ENCODE results near the gene DHDH. TPM values are rescaled to one million over a fixed set of nuclear protein-coding genes. Genes with fewer than 3 reads are reported as not detected.
A peak's percentile ranks its signal among the peaks of the same experiment; 100 is the strongest.

Gene DHDH
- total RNA-seq, 4 donors from 2014 or later = 0.95 to 2.9 TPM; not detected in 2

DNA sequence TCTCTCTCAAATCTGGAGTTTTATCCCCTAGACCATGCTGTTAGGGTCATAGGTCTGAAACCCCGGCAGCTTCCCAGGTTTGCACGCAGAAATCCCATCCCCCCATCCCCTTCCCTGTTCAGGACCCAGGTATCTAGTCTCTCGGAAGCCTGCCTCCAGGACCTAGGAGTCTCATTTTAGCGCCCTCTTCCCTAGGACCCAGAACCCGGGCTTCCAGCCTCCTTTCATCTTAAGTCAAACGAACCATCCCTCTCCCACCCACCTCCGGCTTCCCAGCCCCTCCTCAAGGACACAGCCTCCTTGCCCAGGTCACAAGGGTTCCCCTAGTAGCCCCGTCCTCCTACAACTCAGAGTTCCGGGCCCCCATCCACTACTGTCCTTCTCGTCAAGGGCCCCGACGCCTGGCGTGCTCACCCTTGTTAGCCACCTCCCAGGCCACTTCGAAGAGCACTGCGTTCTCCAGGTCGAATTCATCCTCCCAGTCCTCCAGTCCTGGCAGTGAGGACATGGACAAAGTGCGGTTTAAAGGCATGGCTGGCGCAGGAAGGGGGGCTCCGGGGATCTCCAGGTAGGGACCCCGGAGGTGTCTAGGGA, 59.2 kb downstream of the DHDH start:
- Histone ChIP-seq H3K4me1 (peaks cover 31 to 51% (median 32%) of the 10 kb centered on the region in 3 donors), H3K9me3 (no peaks in the 10 kb centered on the region), H3K27me3 (no peaks in the 10 kb centered on the region), H3K4me3 (peak overlapping the region; percentile 53 to 83 (median 78)), H3K36me3 (peaks cover 12 to 38% (median 12%) of the 10 kb centered on the region in 3 donors), H3K27ac (peak overlapping the region; percentile 90 to 97 (median 97))
- no peak for TF ChIP-seq POLR2A (IDR thresholded peaks at IDR 0.05)
- TF ChIP-seq, protein P1, sequence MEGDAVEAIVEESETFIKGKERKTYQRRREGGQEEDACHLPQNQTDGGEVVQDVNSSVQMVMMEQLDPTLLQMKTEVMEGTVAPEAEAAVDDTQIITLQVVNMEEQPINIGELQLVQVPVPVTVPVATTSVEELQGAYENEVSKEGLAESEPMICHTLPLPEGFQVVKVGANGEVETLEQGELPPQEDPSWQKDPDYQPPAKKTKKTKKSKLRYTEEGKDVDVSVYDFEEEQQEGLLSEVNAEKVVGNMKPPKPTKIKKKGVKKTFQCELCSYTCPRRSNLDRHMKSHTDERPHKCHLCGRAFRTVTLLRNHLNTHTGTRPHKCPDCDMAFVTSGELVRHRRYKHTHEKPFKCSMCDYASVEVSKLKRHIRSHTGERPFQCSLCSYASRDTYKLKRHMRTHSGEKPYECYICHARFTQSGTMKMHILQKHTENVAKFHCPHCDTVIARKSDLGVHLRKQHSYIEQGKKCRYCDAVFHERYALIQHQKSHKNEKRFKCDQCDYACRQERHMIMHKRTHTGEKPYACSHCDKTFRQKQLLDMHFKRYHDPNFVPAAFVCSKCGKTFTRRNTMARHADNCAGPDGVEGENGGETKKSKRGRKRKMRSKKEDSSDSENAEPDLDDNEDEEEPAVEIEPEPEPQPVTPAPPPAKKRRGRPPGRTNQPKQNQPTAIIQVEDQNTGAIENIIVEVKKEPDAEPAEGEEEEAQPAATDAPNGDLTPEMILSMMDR (IDR thresholded peaks at IDR 0.05) = no peak
- WGBS, 2 donors = 0 to 3% methylated on average over 5 to 15 of the region's 20 CpGs
- DNase-seq = no peak
- intact Hi-C loops (cut with DNase I) = no loop called here

DNA sequence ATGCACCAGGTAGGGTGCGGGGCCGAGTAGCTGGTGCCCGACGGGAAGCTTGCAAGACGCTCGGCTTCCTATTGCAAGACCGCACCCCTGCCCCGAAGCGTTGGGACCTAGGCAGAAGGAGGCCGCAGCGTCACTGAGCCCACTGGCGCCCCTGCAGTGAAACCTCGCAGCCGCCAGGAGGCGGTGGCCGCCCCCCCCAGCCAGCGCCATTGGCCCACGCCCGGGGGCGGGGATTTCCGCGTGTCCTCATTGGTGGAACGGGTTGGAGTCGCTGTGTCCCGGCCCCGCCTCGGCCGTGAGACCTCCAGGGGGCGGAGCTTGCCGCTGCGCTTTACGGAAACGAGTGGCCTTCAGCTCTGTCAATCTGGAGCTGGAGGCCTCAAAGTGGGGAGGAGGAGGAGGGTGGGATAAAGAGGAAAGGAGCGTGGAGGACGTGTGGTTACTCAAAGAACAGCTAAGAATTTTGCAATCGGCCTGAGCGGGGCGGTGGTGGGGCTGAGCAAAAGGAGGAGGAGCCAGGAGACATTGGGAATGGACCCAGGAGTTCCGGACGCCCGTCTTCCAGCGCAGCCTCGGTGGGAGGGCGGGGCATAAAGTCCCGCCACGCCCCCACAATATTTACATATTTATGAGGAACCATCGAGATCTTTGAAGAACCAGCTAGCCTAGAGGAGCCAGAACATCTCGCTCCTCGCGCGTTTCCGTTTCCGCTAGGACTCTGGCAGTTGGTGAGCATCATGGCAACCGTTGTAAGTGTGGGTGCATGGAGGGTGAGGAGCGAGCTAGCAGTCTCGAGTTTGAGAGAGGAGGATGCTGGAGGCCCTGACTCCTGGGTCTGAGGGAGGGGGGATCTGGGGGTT, 59.9 kb downstream of the DHDH start, which contains the start of the genes GYS1 and RUVBL2:
Gene GYS1, minus strand, starts transcription at position 135 of the 860 bp plus-strand sequence. CDS start 197 bp downstream, outside the sequence.
Gene RUVBL2, plus strand, starts transcription at position 713 of the 860 bp plus-strand sequence. Its CDS starts 25 bp downstream, at position 738.
- peaks cover 31 to 51% (median 32%) of the 10 kb centered on the region in 3 donors for H3K4me1 ChIP-seq
- H3K9me3 ChIP-seq = no peaks in the 10 kb centered on the region
- TF ChIP-seq POLR2A (IDR thresholded peaks at IDR 0.05) = peak in 3 of 4 donors; percentile 38 to 95 (median 93)
- TF ChIP-seq, protein P1 (IDR thresholded peaks at IDR 0.05) = peak; percentile 96 to 100 (median 99)
- intact Hi-C loops (cut with DNase I) = no loop called here
- H3K4me3 ChIP-seq = peak within 1 kb of the TSS; percentile 53 to 83 (median 78)
- H3K27ac ChIP-seq = peak within 1 kb of the TSS; percentile 90 to 97 (median 97)
- peaks cover 6 to 30% (median 8%) of the 10 kb centered on the region in 3 donors for H3K36me3 ChIP-seq
- no peaks in the 10 kb centered on the region for H3K27me3 ChIP-seq
- WGBS, 2 donors = 0% methylated on average over 6 to 33 of the region's 56 CpGs
- DNase-seq = peak; percentile 97

DNA sequence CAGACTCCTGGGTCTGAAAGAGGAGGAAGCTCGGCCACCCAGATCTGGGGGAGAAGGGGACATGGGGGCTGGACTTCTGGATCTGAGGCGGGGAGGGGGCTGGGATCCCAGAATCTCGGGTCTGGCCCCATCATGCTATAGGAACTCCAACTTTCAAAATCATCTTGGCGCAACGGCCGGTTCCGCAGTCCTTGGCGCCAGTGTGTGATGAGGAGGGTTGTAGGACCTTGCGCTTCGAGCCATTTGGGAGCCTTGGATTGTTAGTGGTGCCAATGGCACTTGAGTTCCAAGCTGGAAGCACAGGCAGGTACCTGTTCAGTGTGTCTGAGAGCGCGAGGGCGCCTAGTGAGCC, 60.5 kb downstream of the DHDH start:
- DNase-seq = no peak
- Histone ChIP-seq H3K4me1 (peaks cover 31 to 51% (median 32%) of the 10 kb centered on the region in 3 donors), H3K9me3 (no peaks in the 10 kb centered on the region), H3K27ac (peak overlapping the region; percentile 90 to 97 (median 97)), H3K27me3 (no peaks in the 10 kb centered on the region), H3K4me3 (peak overlapping the region; percentile 53 to 83 (median 78)), H3K36me3 (peaks cover 0 to 24% (median 2%) of the 10 kb centered on the region in 3 donors)
- TF ChIP-seq, protein P1 (IDR thresholded peaks at IDR 0.05) = no peak
- TF ChIP-seq POLR2A (IDR thresholded peaks at IDR 0.05) = no peak
- intact Hi-C loops (cut with DNase I) = no loop called here
- WGBS, 2 donors = 0 to 1% methylated on average over 5 to 11 of the region's 13 CpGs

Small RNAs within 50 kb of the gene (small RNA-seq; reads per million reads assigned to genes)
- 0 reads per million in 4 donors for gene AC026803.1

Other genes with a start within 250 kb of the DHDH start
- gene FUT2, start 237.7 kb upstream of the DHDH start, total RNA-seq = 100 to 1,000 TPM in 1 of 4 donors, 10 to 100 TPM in 3; 12.2 to 125 (median 38.5) TPM
- gene MAMSTR, start 214.0 kb upstream of the DHDH start, total RNA-seq = 1 to 10 TPM in 1 of 4 donors, under 1 TPM in 1, not detected in 2; 0.57 to 2.0 TPM
- 1 to 10 TPM; 4.0 to 9.6 (median 6.5) TPM for gene RASIP1, start 193.1 kb upstream of the DHDH start, total RNA-seq
- gene IZUMO1, start 186.8 kb upstream of the DHDH start, total RNA-seq = 10 to 100 TPM in 1 of 4 donors, 1 to 10 TPM in 2, not detected in 1; 2.3 to 56.0 (median 5.0) TPM
- gene FUT1, start 181.1 kb upstream of the DHDH start, total RNA-seq = 1 to 10 TPM; 3.4 to 6.3 (median 4.8) TPM
- gene FGF21, start 178.2 kb upstream of the DHDH start, total RNA-seq = not detected
- gene BCAT2, start 122.7 kb upstream of the DHDH start, total RNA-seq = 10 to 100 TPM; 22.8 to 61.0 (median 42.2) TPM
- gene HSD17B14, start 97.2 kb upstream of the DHDH start, total RNA-seq = 1 to 10 TPM in 2 of 4 donors, under 1 TPM in 1, not detected in 1; 0.83 to 9.0 (median 4.8) TPM
- gene PLEKHA4, start 65.1 kb upstream of the DHDH start, total RNA-seq = 1 to 10 TPM; 2.8 to 9.0 (median 5.6) TPM
- 10 to 100 TPM; 19.3 to 41.6 (median 33.3) TPM for gene PPP1R15A, start 61.3 kb upstream of the DHDH start, total RNA-seq
- not detected for gene TULP2, start 35.0 kb upstream of the DHDH start, total RNA-seq
- 100 to 1,000 TPM in 3 of 4 donors, 10 to 100 TPM in 1; 93.5 to 186 (median 157) TPM for gene NUCB1, start 33.4 kb upstream of the DHDH start, total RNA-seq
- gene BAX, start 21.2 kb downstream of the DHDH start, total RNA-seq = 10 to 100 TPM; 38.9 to 42.8 (median 42.4) TPM
- gene FTL, start 31.6 kb downstream of the DHDH start, total RNA-seq = 1,000 to 10,000 TPM in 3 of 4 donors, 100 to 1,000 TPM in 1; 556 to 2,127 (median 1,494) TPM
- gene GYS1, start 59.6 kb downstream of the DHDH start, total RNA-seq = 10 to 100 TPM; 30.6 to 47.6 (median 39.5) TPM
- 100 to 1,000 TPM; 102 to 140 (median 119) TPM for gene RUVBL2, start 60.2 kb downstream of the DHDH start, total RNA-seq
- not detected for gene LHB, start 83.4 kb downstream of the DHDH start, total RNA-seq
- gene CGB3, start 90.6 kb downstream of the DHDH start, total RNA-seq = not detected
- gene CGB2, start 98.2 kb downstream of the DHDH start, total RNA-seq = not detected
- gene CGB1, start 103.2 kb downstream of the DHDH start, total RNA-seq = not detected
- 1 to 10 TPM in 1 of 4 donors, not detected in 3; 2.4 TPM for gene CGB5, start 110.1 kb downstream of the DHDH start, total RNA-seq
- not detected for gene CGB8, start 115.4 kb downstream of the DHDH start, total RNA-seq
- 1 to 10 TPM in 2 of 4 donors, under 1 TPM in 1, not detected in 1; 0.22 to 4.4 (median 1.7) TPM for gene CGB7, start 124.0 kb downstream of the DHDH start, total RNA-seq
- 1 to 10 TPM; 1.2 to 5.3 (median 2.0) TPM for gene NTF4, start 131.1 kb downstream of the DHDH start, total RNA-seq
- gene KCNA7, start 139.0 kb downstream of the DHDH start, total RNA-seq = not detected
- gene SNRNP70, start 151.8 kb downstream of the DHDH start, total RNA-seq = 100 to 1,000 TPM in 3 of 4 donors, 10 to 100 TPM in 1; 78.7 to 241 (median 168) TPM
- 10 to 100 TPM in 2 of 4 donors, 1 to 10 TPM in 2; 5.7 to 14.1 (median 10.1) TPM for gene LIN7B, start 180.7 kb downstream of the DHDH start, total RNA-seq
- 1 to 10 TPM; 2.1 to 7.4 (median 4.7) TPM for gene C19orf73, start 185.4 kb downstream of the DHDH start, total RNA-seq
- gene PPFIA3, start 185.8 kb downstream of the DHDH start, total RNA-seq = 10 to 100 TPM; 10.9 to 20.9 (median 13.8) TPM
- 1 to 10 TPM in 1 of 4 donors, under 1 TPM in 3; 0.13 to 1.1 (median 0.38) TPM for gene HRC, start 221.7 kb downstream of the DHDH start, total RNA-seq
- gene TRPM4, start 224.1 kb downstream of the DHDH start, total RNA-seq = 10 to 100 TPM in 3 of 4 donors, 1 to 10 TPM in 1; 7.6 to 28.9 (median 18.0) TPM